Sigmoid colon (tissue), 7 donors: ENCODE measurements around the gene PCDHGC4. TPM values are rescaled to one million over a fixed set of nuclear protein-coding genes. Genes with fewer than 3 reads are reported as not detected.

ENCODE experiments used
- DNase-seq: peaks from one replicate; pipeline ENCODE4 v3.0.0-alpha.2; 2019
- H3K27ac ChIP-seq, 4 donors: fragments of 200-600 bp; sonication (generic); one replicate each; pipeline ENCODE4 v1.5.1; 2016 to 2019; ENCODE audit warnings: mild to moderate bottlenecking in 1 of 4
- H3K27me3 ChIP-seq, 3 donors: fragments of 200-600 bp; sonication (generic); one replicate each; pipeline ENCODE4 v1.5.1; 2019; ENCODE audit warnings: mild to moderate bottlenecking in 1 of 3
- H3K36me3 ChIP-seq, 4 donors: fragments of 200-600 bp; sonication (generic); one replicate each; pipeline ENCODE4 v1.5.1; 2016 to 2019
- H3K4me1 ChIP-seq, 4 donors: fragments of 200-600 bp; sonication (generic); one replicate each; pipeline ENCODE4 v1.5.1; 2017 to 2019
- H3K4me3 ChIP-seq, 4 donors: fragments of 200-600 bp; sonication (generic); one replicate each; pipeline ENCODE4 v1.5.1; 2017 to 2019; ENCODE audit warnings: mild to moderate bottlenecking in 2 of 4, moderate library complexity in 1 of 4
- H3K9me3 ChIP-seq, 4 donors: fragments of 200-600 bp in 3 of 4; sonication (generic) in 3 of 4; one replicate each; pipeline versions ENCODE4 v1.5.1 to v1.6.1; 2013 to 2019
- CTCF ChIP-seq, 4 experiments: fragments of 450-650 bp in 3 of 4; fragments of 200-600 bp in 1 of 4; IDR thresholded peaks; one replicate each; pipeline ENCODE4 v1.5.1; 2016 to 2019; ENCODE audit warnings: antibody characterized with exemption in 4 of 4, mild to moderate bottlenecking in 3 of 4, moderate library complexity in 2 of 4
- EP300 ChIP-seq, 4 donors: sonication (generic); formaldehyde crosslinking; IDR thresholded peaks; one replicate each; pipeline ENCODE4 v1.6.1; 2017; ENCODE audit warnings: antibody characterized with exemption in 4 of 4
- POLR2A ChIP-seq, 2 donors: fragments of 450-650 bp; IDR thresholded peaks; one replicate each; pipeline ENCODE4 v1.6.1; 2016; ENCODE audit warnings: antibody characterized with exemption in 2 of 2, mild to moderate bottlenecking in 2 of 2, moderate library complexity in 2 of 2
- POLR2AphosphoS5 ChIP-seq, 4 donors: sonication (generic); formaldehyde crosslinking; IDR thresholded peaks; one replicate each; pipeline ENCODE4 v1.6.1; 2017; ENCODE audit warnings: antibody characterized with exemption in 4 of 4
- WGBS, 2 donors: extraction: QIAGEN DNeasy Blood & Tissue Kit; methylation state at CpG; one replicate each; pipeline ENCODE4 v1.1.7; 2013; 5-methylcytosine and 5-hydroxymethylcytosine counted together
- intact Hi-C: fragments of 100-400 bp; cut with DNase I; formaldehyde crosslinking; loops from one replicate; pipeline ENCODE4 v1.15.1; 2023
- polyA plus RNA-seq, 3 donors: library from polyadenylated mRNA; stranded (reverse); fragments of 200-250 nt; gene quantifications; one replicate each; pipeline ENCODE4 v1.2.3, GENCODE V29; 2013
- total RNA-seq, 4 donors: library from RNA; depleted of rRNA; stranded (reverse); fragments of >200 nt; gene quantifications; one replicate each; pipeline ENCODE4 v1.1.0, GENCODE V29; 2016
- donor health status: healthy with polysubstance abuse.
- donor health status: Bipolar disorder and iron deficiency.
- donor health status: healthy.

PCDHGC4 gene
- total and polyA plus RNA-seq, 7 donors: 0.47 to 8.6 (median 3.0) TPM; not detected in 2

- WGBS, 2 donors: 26 to 63% methylated on average over 7 of the region's 7 CpGs
- H3K4me3 ChIP-seq: no peak overlapping the region
- intact Hi-C loops: loop anchor here (2.0 to 5.0 kb wide), 3 partner anchors 17 to 118 kb away; partner anchors contain the start of gene PCDHGB6
- peaks cover 0 to 65% (median 37%) of the 10 kb centered on the region in 4 donors for H3K4me1 ChIP-seq
- no peak for DNase-seq
- H3K9me3 ChIP-seq: no peaks in the 10 kb centered on the region
- TF ChIP-seq EP300 (IDR thresholded peaks at IDR 0.05): no peak
- no peak for TF ChIP-seq CTCF (IDR thresholded peaks at IDR 0.05)
- TF ChIP-seq POLR2AphosphoS5 (IDR thresholded peaks at IDR 0.05): no peak
- no peak for TF ChIP-seq POLR2A (IDR thresholded peaks at IDR 0.05)
- H3K27me3 ChIP-seq: no peaks in the 10 kb centered on the region
- H3K36me3 ChIP-seq: peaks cover 0 to 25% (median 0%) of the 10 kb centered on the region in 4 donors
- peak overlapping the region; percentile 63 to 73 (median 68) for H3K27ac ChIP-seq
These were observed 40.8 kb downstream of the PCDHGC4 start for GRCh38 chr5:141525653-141526052.

GRCh38 chr5:141527426-141527825 is 42.6 kb downstream of the PCDHGC4 start:
- H3K36me3 ChIP-seq: peaks cover 0 to 30% (median 0%) of the 10 kb centered on the region in 4 donors
- intact Hi-C loops: loop anchor here (5.0 kb wide), 1 partner anchor 120 kb away; the partner anchor contains the start of gene PCDHGB6
- H3K4me3 ChIP-seq: no peak overlapping the region
- H3K9me3 ChIP-seq: no peaks in the 10 kb centered on the region
- no peak for DNase-seq
- H3K4me1 ChIP-seq: peaks cover 0 to 49% (median 29%) of the 10 kb centered on the region in 4 donors
- TF ChIP-seq POLR2AphosphoS5 (IDR thresholded peaks at IDR 0.05) (peak in 1 of 4 donors; percentile 34), POLR2A (IDR thresholded peaks at IDR 0.05) (no peak)
- peak overlapping the region; percentile 60 to 84 (median 66) for H3K27ac ChIP-seq
- no peaks in the 10 kb centered on the region for H3K27me3 ChIP-seq
- WGBS, 2 donors: 72 to 80% methylated on average over 1 of the region's 1 CpG

- no peaks in the 10 kb centered on the region for H3K9me3 ChIP-seq
- peaks cover 0 to 45% (median 29%) of the 10 kb centered on the region in 4 donors for H3K4me1 ChIP-seq
- 80 to 92% methylated on average over 11 of the region's 11 CpGs for WGBS, 2 donors
- DNase-seq: peak; percentile 70
- H3K27ac ChIP-seq: peak overlapping the region; percentile 60 to 84 (median 66)
- H3K4me3 ChIP-seq: no peak overlapping the region
- peaks cover 0 to 35% (median 0%) of the 10 kb centered on the region in 4 donors for H3K36me3 ChIP-seq
- no peaks in the 10 kb centered on the region for H3K27me3 ChIP-seq
- TF ChIP-seq POLR2A (IDR thresholded peaks at IDR 0.05) (no peak), POLR2AphosphoS5 (IDR thresholded peaks at IDR 0.05) (peak in 2 of 4 donors; percentile 5 to 12), EP300 (IDR thresholded peaks at IDR 0.05) (no peak), CTCF (IDR thresholded peaks at IDR 0.05) (no peak)
- intact Hi-C loops: loop anchor here (5.0 kb wide), 1 partner anchor 121 kb away; the partner anchor contains the start of gene PCDHGB6
These were observed 43.6 kb downstream of the PCDHGC4 start for GRCh38 chr5:141528291-141528984.

- H3K4me1 ChIP-seq: peaks cover 0 to 40% (median 28%) of the 10 kb centered on the region in 4 donors
- no peak for TF ChIP-seq POLR2A (IDR thresholded peaks at IDR 0.05)
- no peak for TF ChIP-seq CTCF (IDR thresholded peaks at IDR 0.05)
- no peak for TF ChIP-seq EP300 (IDR thresholded peaks at IDR 0.05)
- no peak for TF ChIP-seq POLR2AphosphoS5 (IDR thresholded peaks at IDR 0.05)
- H3K27me3 ChIP-seq: no peaks in the 10 kb centered on the region
- intact Hi-C loops: loop anchor here (5.0 kb wide), 1 partner anchor 122 kb away; the partner anchor contains the start of gene PCDHGB6
- no peak overlapping the region for H3K4me3 ChIP-seq
- WGBS, 2 donors: 82 to 89% methylated on average over 5 of the region's 5 CpGs
- no peaks in the 10 kb centered on the region for H3K9me3 ChIP-seq
- DNase-seq: no peak
- H3K27ac ChIP-seq: peak overlapping the region; percentile 60 to 84 (median 66)
- H3K36me3 ChIP-seq: peaks cover 0 to 35% (median 0%) of the 10 kb centered on the region in 4 donors
These were observed 44.2 kb downstream of the PCDHGC4 start for GRCh38 chr5:141529002-141529401.

GRCh38 chr5:141529873-141530272 is 45.0 kb downstream of the PCDHGC4 start:
- peak overlapping the region in 3 of 4 donors; percentile 65 to 84 (median 68) for H3K27ac ChIP-seq

More at GRCh38 chr5:141529873-141530272, 45.0 kb downstream of the PCDHGC4 start:
- TF ChIP-seq CTCF (IDR thresholded peaks at IDR 0.05) (no peak), POLR2AphosphoS5 (IDR thresholded peaks at IDR 0.05) (no peak), EP300 (IDR thresholded peaks at IDR 0.05) (no peak), POLR2A (IDR thresholded peaks at IDR 0.05) (no peak)
- no peak overlapping the region for H3K4me3 ChIP-seq
- no peak for DNase-seq
- H3K9me3 ChIP-seq: no peaks in the 10 kb centered on the region
- 89 to 93% methylated on average over 7 of the region's 7 CpGs for WGBS, 2 donors
- H3K27me3 ChIP-seq: no peaks in the 10 kb centered on the region
- intact Hi-C loops: loop anchor here (5.0 kb wide), 1 partner anchor 123 kb away; the partner anchor contains the start of gene PCDHGB6
- H3K4me1 ChIP-seq: peaks cover 0 to 32% (median 21%) of the 10 kb centered on the region in 4 donors
- H3K36me3 ChIP-seq: peaks cover 0 to 35% (median 0%) of the 10 kb centered on the region in 4 donors
